Suprapubic skin (tissue), 3 donors: Measurements from ENCODE around the gene NEU3.

ENCODE experiments used
- POLR2A ChIP-seq, 2 donors: fragments of 450-650 bp; IDR thresholded peaks; one replicate each; pipeline ENCODE4 v1.6.1; 2017; ENCODE audit warnings: antibody characterized with exemption in 2 of 2, mild to moderate bottlenecking in 2 of 2, moderate library complexity in 2 of 2
- TF ChIP-seq, protein P1 (sequence below), 2 donors: fragments of 200-600 bp in 1 of 2; fragments of 450-650 bp in 1 of 2; sonication (generic) in 1 of 2; IDR thresholded peaks; one replicate each; pipeline ENCODE4 v1.5.1; 2016 to 2019; ENCODE audit warnings: antibody characterized with exemption in 2 of 2, mild to moderate bottlenecking in 1 of 2, moderate library complexity in 1 of 2

- TF ChIP-seq POLR2A (IDR thresholded peaks at IDR 0.05), result peak; percentile 68
- TF ChIP-seq, protein P1, sequence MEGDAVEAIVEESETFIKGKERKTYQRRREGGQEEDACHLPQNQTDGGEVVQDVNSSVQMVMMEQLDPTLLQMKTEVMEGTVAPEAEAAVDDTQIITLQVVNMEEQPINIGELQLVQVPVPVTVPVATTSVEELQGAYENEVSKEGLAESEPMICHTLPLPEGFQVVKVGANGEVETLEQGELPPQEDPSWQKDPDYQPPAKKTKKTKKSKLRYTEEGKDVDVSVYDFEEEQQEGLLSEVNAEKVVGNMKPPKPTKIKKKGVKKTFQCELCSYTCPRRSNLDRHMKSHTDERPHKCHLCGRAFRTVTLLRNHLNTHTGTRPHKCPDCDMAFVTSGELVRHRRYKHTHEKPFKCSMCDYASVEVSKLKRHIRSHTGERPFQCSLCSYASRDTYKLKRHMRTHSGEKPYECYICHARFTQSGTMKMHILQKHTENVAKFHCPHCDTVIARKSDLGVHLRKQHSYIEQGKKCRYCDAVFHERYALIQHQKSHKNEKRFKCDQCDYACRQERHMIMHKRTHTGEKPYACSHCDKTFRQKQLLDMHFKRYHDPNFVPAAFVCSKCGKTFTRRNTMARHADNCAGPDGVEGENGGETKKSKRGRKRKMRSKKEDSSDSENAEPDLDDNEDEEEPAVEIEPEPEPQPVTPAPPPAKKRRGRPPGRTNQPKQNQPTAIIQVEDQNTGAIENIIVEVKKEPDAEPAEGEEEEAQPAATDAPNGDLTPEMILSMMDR (IDR thresholded peaks at IDR 0.05), result no peak
Measured at GRCh38 chr11:74948898-74949752, 39.6 kb upstream of the NEU3 start, which contains the start of the genes SPCS2 and XRRA1.
